HG02981 (cell line): ENCODE measurements around the gene ZNF396.

Source experiments
- ATAC-seq: cut with Tn5 transposase; IDR thresholded peaks from one replicate; pipeline ENCODE4 v1.9.1; 2021; ENCODE audit warnings: mild to moderate bottlenecking, moderate library complexity; ENCODE audit not compliant: unreplicated experiment

ZNF396 gene

GRCh38 chr18:35386600-35387100, 9.5 kb upstream of the ZNF396 start:
- ATAC-seq: peak; percentile 85

GRCh38 chr18:35383136-35383535, 6.0 kb upstream of the ZNF396 start:
- ATAC-seq: no peak

GRCh38 chr18:35379421-35379820, 2.3 kb upstream of the ZNF396 start:
- no peak for ATAC-seq

- no peak for ATAC-seq
Observed at GRCh38 chr18:35378574-35378896, 1.4 kb upstream of the ZNF396 start.

GRCh38 chr18:35377875-35378573, 887 bp upstream of the ZNF396 start:
- ATAC-seq: no peak

GRCh38 chr18:35376393-35376741, 770 bp downstream of the ZNF396 start:
- peak; percentile 36 for ATAC-seq

GRCh38 chr18:35374708-35375107, 2.4 kb downstream of the ZNF396 start:
- ATAC-seq: no peak

GRCh38 chr18:35371412-35372195, 5.5 kb downstream of the ZNF396 start:
- no peak for ATAC-seq

GRCh38 chr18:35369126-35369525, 8.0 kb downstream of the ZNF396 start:
- ATAC-seq: no peak

- ATAC-seq: no peak
Observed at GRCh38 chr18:35368595-35368994, 8.5 kb downstream of the ZNF396 start.

- no peak for ATAC-seq
Observed at GRCh38 chr18:35362531-35362930, 14.6 kb downstream of the ZNF396 start.

- no peak for ATAC-seq
Observed at GRCh38 chr18:35361570-35362321, 15.4 kb downstream of the ZNF396 start.

GRCh38 chr18:35355140-35355618, 22.0 kb downstream of the ZNF396 start:
- ATAC-seq: peak; percentile 99

GRCh38 chr18:35352778-35353177, 24.4 kb downstream of the ZNF396 start:
- no peak for ATAC-seq

- no peak for ATAC-seq
Observed at GRCh38 chr18:35352283-35352682, 24.9 kb downstream of the ZNF396 start.

GRCh38 chr18:35348001-35348400, 29.1 kb downstream of the ZNF396 start:
- ATAC-seq: no peak

GRCh38 chr18:35345950-35346349, 31.2 kb downstream of the ZNF396 start:
- no peak for ATAC-seq

- ATAC-seq: no peak
Observed at GRCh38 chr18:35345460-35345921, 31.6 kb downstream of the ZNF396 start.

GRCh38 chr18:35344736-35345459, 32.2 kb downstream of the ZNF396 start:
- no peak for ATAC-seq

- ATAC-seq: peak; percentile 83
Observed at GRCh38 chr18:35343936-35344735, 33.0 kb downstream of the ZNF396 start, which contains the start of gene ZNF24. ZNF24 (minus strand) TSS chr18:35344420; CDS start chr18:35340650, 3,770 bp downstream.
